ENCODE results near the gene ATP6V1A.

GRCh38 chr3:113794526-113794925 is 47.7 kb downstream of the ATP6V1A start:
- TF ChIP-seq CTCF (IDR thresholded peaks at IDR 0.05) (no peak), POLR2A (IDR thresholded peaks at IDR 0.05) (no peak)

All from testis (tissue), 2 donors.